Measurements from ENCODE around the gene DSG1. TPM values are rescaled to one million over a fixed set of nuclear protein-coding genes. Genes with fewer than 3 reads are reported as not detected.

DSG1 gene
- total and polyA plus RNA-seq, 2 of the 13 experiments (the other 11 are each of a cell fraction or from before 2014, with no cell fraction given), result 0.04 TPM; not detected in 1

GRCh38 chr18:31396796-31397612 lies 79.0 kb downstream of the DSG1 start (continued):
- TF ChIP-seq HNF1B (CRISPR knock-in tag; IDR thresholded peaks at IDR 0.05) (peak; percentile 44; the same call in 1 of the 2 replicates), ZBTB38 (CRISPR knock-in tag; IDR thresholded peaks at IDR 0.05) (no peak), TCF12 (IDR thresholded peaks at IDR 0.05) (no peak), TCF12 (CRISPR knock-in tag; IDR thresholded peaks at IDR 0.05) (no peak), TCF7L2 (IDR thresholded peaks at IDR 0.05; ENCODE audit: low read depth, low read length) (no peak), SP4 (CRISPR knock-in tag; IDR thresholded peaks at IDR 0.05) (no peak), SRSF9 (IDR thresholded peaks at IDR 0.05; ENCODE audit: borderline replicate concordance, insufficient read depth, low read depth, low read length, poor library complexity, severe bottlenecking) (no peak), CHD4 (IDR thresholded peaks at IDR 0.05; ENCODE audit: borderline replicate concordance, low read length) (0 out of 2 replicates have a peak, but pooled peaks have one; percentile 2), PHF5A (CRISPR knock-in tag; IDR thresholded peaks at IDR 0.05; ENCODE audit: low read depth, unreplicated experiment) (no peak), PRDM10 (CRISPR knock-in tag; IDR thresholded peaks at IDR 0.05; ENCODE audit: low read depth) (no peak), ETV5 (CRISPR knock-in tag; IDR thresholded peaks at IDR 0.05; ENCODE audit: borderline replicate concordance) (peak; percentile 48; the same call in 1 of the 2 replicates), ZNF576 (CRISPR knock-in tag; IDR thresholded peaks at IDR 0.05) (no peak), ZBTB2 (CRISPR knock-in tag; IDR thresholded peaks at IDR 0.05; ENCODE audit: low read depth) (no peak), BHLHE40 (IDR thresholded peaks at IDR 0.05; ENCODE audit: low read length) (no peak), POLR2G (IDR thresholded peaks at IDR 0.05; ENCODE audit: low read depth, low read length) (no peak), FLYWCH1 (CRISPR knock-in tag; IDR thresholded peaks at IDR 0.05) (no peak), CBX1 (IDR thresholded peaks at IDR 0.05; ENCODE audit: low read depth) (no peak), ZNF275 (CRISPR knock-in tag; IDR thresholded peaks at IDR 0.05; ENCODE audit: borderline replicate concordance) (no peak), KDM5A (IDR thresholded peaks at IDR 0.05; ENCODE audit: borderline replicate concordance, low read length) (no peak), ZNF382 (CRISPR knock-in tag; IDR thresholded peaks at IDR 0.05; ENCODE audit: borderline replicate concordance) (no peak)
